GM13976 (cell line): ENCODE results near the gene ZNF19.

Source experiments
- DNase-seq: peaks from one replicate; pipeline ENCODE4 v3.0.0; 2012; ENCODE audit warnings: low spot score
- CTCF ChIP-seq: IDR thresholded peaks from 2 replicates; pipeline ENCODE4 v1.5.1; 2012; ENCODE audit warnings: borderline replicate concordance, mild to moderate bottlenecking; ENCODE audit not compliant: insufficient read depth; ENCODE audit errors: extremely low read depth, missing control alignments, control extremely low read depth
- in situ Hi-C: fragments of 300-500 bp; cut with MboI; formaldehyde crosslinking; loops from one replicate; pipeline ENCODE4 v1.12.0; 2022; ENCODE audit warnings: low sequenced_read_pairs, mixed read lengths, inconsistent platforms; ENCODE audit not compliant: unreplicated experiment

Gene ZNF19

GRCh38 chr16:71493213-71493612 lies 4.1 kb upstream of the ZNF19 start:
- in situ Hi-C loops, result no loop called here
- DNase-seq, result no peak
- no peak for TF ChIP-seq CTCF

- no peak for TF ChIP-seq CTCF
- in situ Hi-C loops, result no loop called here
- peak; percentile 25 for DNase-seq
These were observed 3.7 kb upstream of the ZNF19 start for GRCh38 chr16:71492786-71493185.

GRCh38 chr16:71491054-71491453 lies 1.9 kb upstream of the ZNF19 start:
- TF ChIP-seq CTCF, result no peak
- no peak for DNase-seq
- in situ Hi-C loops, result no loop called here

- in situ Hi-C loops, result no loop called here
- no peak for TF ChIP-seq CTCF
- no peak for DNase-seq
These were observed 1.2 kb upstream of the ZNF19 start for GRCh38 chr16:71490361-71490760.

GRCh38 chr16:71484006-71484893 lies 4.9 kb downstream of the ZNF19 start:
- no peak for TF ChIP-seq CTCF
- DNase-seq, result peak; percentile 84
- in situ Hi-C loops, result no loop called here

- TF ChIP-seq CTCF, result no peak
- in situ Hi-C loops, result no loop called here
- no peak for DNase-seq
These were observed 6.6 kb downstream of the ZNF19 start for GRCh38 chr16:71482569-71482968.
